Heart right ventricle (tissue), 16 donors: ENCODE measurements around the gene NXPH4. TPM values are rescaled to one million over a fixed set of nuclear protein-coding genes. Genes with fewer than 3 reads are reported as not detected.

Experiments used
- ATAC-seq, 8 donors: fragments of 200-7000 bp; cut with Tn5 transposase; one replicate each; pipeline ENCODE4 v1.9.1; 2020; ENCODE audit warnings: mild to moderate bottlenecking in 8 of 8, moderate library complexity in 8 of 8, moderate number of reproducible peaks in 1 of 8
- DNase-seq, 2 donors: peaks; one replicate each; pipeline ENCODE4 v3.0.0-alpha.2; 2020
- H3K27ac ChIP-seq, 10 donors: fragments of 200-600 bp; sonication (generic) in 2 of 10; one replicate each; pipeline versions ENCODE4 v1.5.0 to v1.8.0; 2020 to 2022; ENCODE audit warnings: mild to moderate bottlenecking in 3 of 10
- H3K27me3 ChIP-seq, 7 donors: fragments of 200-600 bp; one replicate each; pipeline ENCODE4 v1.8.0; 2021 to 2022; ENCODE audit warnings: mild to moderate bottlenecking in 2 of 7
- H3K36me3 ChIP-seq, 9 donors: fragments of 200-600 bp; sonication (generic) in 1 of 9; one replicate each; pipeline versions ENCODE4 v1.5.0 to v1.8.0; 2020 to 2022; ENCODE audit warnings: mild to moderate bottlenecking in 2 of 9
- H3K4me1 ChIP-seq, 9 donors: fragments of 200-600 bp; sonication (generic) in 1 of 9; one replicate each; pipeline versions ENCODE4 v1.5.0 to v1.8.0; 2020 to 2022; ENCODE audit warnings: mild to moderate bottlenecking in 4 of 9
- H3K4me3 ChIP-seq, 10 donors: fragments of 200-600 bp; sonication (generic) in 2 of 10; one replicate each; pipeline versions ENCODE4 v1.5.0 to v1.8.0; 2020 to 2022; ENCODE audit warnings: mild to moderate bottlenecking in 7 of 10, moderate library complexity in 2 of 10
- H3K9me3 ChIP-seq, 11 donors: fragments of 200-600 bp in 10 of 11; sonication (generic) in 2 of 11; one replicate each; pipeline versions ENCODE4 v1.5.0 to v1.8.0; 2013 to 2022; ENCODE audit warnings: mild to moderate bottlenecking in 2 of 11, control low read depth in 1 of 11, moderate library complexity in 1 of 11
- WGBS, 2 donors: extraction: QIAGEN DNeasy Blood & Tissue Kit; methylation state at CpG; one replicate each; pipeline ENCODE4 v1.1.7; 2013; ENCODE audit warnings: inconsistent platforms in 1 of 2; 5-methylcytosine and 5-hydroxymethylcytosine counted together
- intact Hi-C, 10 donors: fragments of 100-400 bp; cut with DNase I; formaldehyde crosslinking; loops; one replicate each; pipeline versions ENCODE4 v1.11.1 to v1.14.2; 2022
- polyA plus RNA-seq, 2 donors: library from polyadenylated mRNA; stranded (reverse); fragments of 200-250 nt; gene quantifications; one replicate each; pipeline ENCODE4 v1.2.3, GENCODE V29; 2013
- total RNA-seq, 10 donors: library from RNA; stranded (reverse); fragmentation: NEBNext Ultra II Directional in 3 of 10; extraction: Animal tissue kit (Norgen Biotek cat#: 25700) in 3 of 10; gene quantifications; one replicate each; pipeline versions ENCODE4 v1.2.1 to v1.2.4, GENCODE V29; 2021 to 2023
- TF ChIP-seq, protein P1 (sequence below), 9 donors: fragments of 200-600 bp; sonication (generic) in 2 of 9; IDR thresholded peaks; one replicate each; pipeline versions ENCODE4 v1.5.0 to v1.8.0; 2021 to 2022; ENCODE audit warnings: antibody characterized with exemption in 9 of 9, mild to moderate bottlenecking in 5 of 9, moderate library complexity in 1 of 9
- donor health status: Arrhythmogenic right ventricular cardiomyopathy.
- donor health status: ischemic (EF 13 %, LVEDD 7.1; RV severe dilation, severe dysfunction).
- donor health status: healthy with polysubstance abuse.
- donor health status: DM: no; HTN: yes; CAD: no.
- donor health status: DM: no; HTN: no; CAD: no.
- donor health status: ischemic (EF 25% LVEDD 6.9; RV normal size, moderate dysfunction).
- donor health status: ischemic (EF 25% LVEDD 5.7; RV mildly dilated, moderate dysfunction).
- donor health status: healthy.
- donor health status: DM: yes; HTN: yes; CAD: no.
- donor health status: Ischemic cardiomyopathy.
- donor health status: ischemic (EF 35%, LVEDD 5.7; RV mildly dilated, moderate dysfunction).
- donor health status: nonischemic (EF 11% LVEDD 7.7; RV severe dilation, severe dysfunction).
- donor health status: DM: yes; HTN: yes; CAD: no.
- donor health status: PGD.
- donor health status: ischemic (EF 29% LVEDD 5.4; RV normal size, mild dysfunction).
- donor health status: nonischemic (EF 23%, LVEDD 6.1; RV moderate dilation, normal function).

The NXPH4 gene
- total and polyA plus RNA-seq, 12 donors = 0.18 to 6.2 (median 1.8) TPM

DNA sequence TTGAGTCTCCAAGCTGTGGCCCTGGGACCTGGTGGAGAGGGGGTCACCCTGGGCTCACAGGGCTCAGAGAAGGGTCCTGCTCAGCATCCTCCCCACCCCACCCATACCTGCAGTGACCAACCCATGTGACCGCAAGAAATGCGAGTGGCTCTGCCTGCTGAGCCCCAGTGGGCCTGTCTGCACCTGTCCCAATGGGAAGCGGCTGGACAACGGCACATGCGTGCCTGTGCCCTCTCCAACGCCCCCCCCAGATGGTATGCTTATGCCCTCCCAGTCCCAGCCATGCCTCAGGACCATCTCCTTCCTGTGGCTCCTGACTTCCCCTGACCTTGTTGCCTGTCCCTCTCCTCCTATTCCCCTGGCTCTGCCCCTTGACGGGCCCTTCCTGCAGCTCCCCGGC, 6.7 kb upstream of the NXPH4 start:
- 91 to 92% methylated on average over 8 of the region's 8 CpGs for WGBS, 2 donors
- Histone ChIP-seq H3K4me3 (no peak overlapping the region), H3K36me3 (peaks cover 0 to 89% (median 19%) of the 10 kb centered on the region in 9 donors), H3K27me3 (peaks cover 0 to 16% (median 3%) of the 10 kb centered on the region in 7 donors), H3K4me1 (peaks cover 17 to 50% (median 38%) of the 10 kb centered on the region in 9 donors), H3K9me3 (no peaks in the 10 kb centered on the region), H3K27ac (peak overlapping the region in 1 of 10 donors; percentile 86)
- ATAC-seq (no peak), DNase-seq (no peak)
- TF ChIP-seq, protein P1, sequence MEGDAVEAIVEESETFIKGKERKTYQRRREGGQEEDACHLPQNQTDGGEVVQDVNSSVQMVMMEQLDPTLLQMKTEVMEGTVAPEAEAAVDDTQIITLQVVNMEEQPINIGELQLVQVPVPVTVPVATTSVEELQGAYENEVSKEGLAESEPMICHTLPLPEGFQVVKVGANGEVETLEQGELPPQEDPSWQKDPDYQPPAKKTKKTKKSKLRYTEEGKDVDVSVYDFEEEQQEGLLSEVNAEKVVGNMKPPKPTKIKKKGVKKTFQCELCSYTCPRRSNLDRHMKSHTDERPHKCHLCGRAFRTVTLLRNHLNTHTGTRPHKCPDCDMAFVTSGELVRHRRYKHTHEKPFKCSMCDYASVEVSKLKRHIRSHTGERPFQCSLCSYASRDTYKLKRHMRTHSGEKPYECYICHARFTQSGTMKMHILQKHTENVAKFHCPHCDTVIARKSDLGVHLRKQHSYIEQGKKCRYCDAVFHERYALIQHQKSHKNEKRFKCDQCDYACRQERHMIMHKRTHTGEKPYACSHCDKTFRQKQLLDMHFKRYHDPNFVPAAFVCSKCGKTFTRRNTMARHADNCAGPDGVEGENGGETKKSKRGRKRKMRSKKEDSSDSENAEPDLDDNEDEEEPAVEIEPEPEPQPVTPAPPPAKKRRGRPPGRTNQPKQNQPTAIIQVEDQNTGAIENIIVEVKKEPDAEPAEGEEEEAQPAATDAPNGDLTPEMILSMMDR (IDR thresholded peaks at IDR 0.05) = no peak
- intact Hi-C loops = loop anchor here in 4 of 10 donors (5.0 to 10.0 kb wide), 3 partner anchors 32 to 255 kb away; no protein-coding TSS in a partner anchor

DNA sequence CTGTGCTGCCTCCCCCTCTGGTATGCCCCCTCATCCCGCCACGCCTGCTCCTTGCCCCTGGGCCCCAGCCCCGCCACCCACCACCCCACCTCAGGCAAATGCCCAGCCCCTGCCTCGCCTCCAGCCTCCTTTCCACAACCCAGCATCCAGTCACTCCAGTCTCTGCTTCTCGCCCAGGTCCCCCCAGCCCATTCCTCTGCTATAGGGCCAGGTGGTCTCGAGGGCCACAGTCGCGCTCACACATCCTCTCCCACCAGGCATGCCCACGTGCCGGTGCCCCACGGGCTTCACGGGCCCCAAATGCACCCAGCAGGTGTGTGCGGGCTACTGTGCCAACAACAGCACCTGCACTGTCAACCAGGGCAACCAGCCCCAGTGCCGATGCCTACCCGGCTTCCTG, 6.1 kb upstream of the NXPH4 start:
- Histone ChIP-seq H3K4me1 (peaks cover 17 to 55% (median 40%) of the 10 kb centered on the region in 9 donors), H3K36me3 (peaks cover 0 to 84% (median 14%) of the 10 kb centered on the region in 9 donors)

DNA sequence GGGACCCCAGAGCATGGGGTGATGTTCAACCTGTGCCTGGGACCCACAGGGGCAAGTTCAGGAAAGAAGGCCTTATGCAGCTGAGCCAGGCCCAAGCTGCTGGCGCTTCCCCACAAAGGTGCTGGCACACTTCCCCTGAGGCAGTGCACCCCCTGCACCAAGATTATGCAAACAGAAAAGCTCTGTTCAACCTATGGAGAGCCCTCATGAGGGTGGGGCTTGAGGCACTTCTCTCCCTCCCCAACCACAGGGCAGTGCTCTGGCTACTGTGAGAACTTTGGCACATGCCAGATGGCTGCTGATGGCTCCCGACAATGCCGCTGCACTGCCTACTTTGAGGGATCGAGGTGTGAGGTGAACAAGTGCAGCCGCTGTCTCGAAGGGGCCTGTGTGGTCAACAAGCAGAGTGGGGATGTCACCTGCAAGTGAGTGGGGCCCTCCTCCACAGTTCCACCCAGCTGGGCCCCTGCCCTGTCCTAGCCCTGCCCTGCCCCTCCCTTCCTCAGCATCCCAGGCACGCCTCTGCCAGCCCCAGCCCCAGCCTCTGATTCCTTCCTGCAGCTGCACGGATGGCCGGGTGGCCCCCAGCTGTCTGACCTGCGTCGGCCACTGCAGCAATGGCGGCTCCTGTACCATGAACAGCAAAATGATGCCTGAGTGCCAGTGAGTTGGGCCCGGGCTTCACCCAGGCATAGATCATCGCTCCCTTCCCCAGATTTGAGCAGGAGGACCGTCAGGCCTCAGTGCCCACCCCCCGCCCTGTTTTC, 5.5 kb upstream of the NXPH4 start:
- DNase-seq (no peak), ATAC-seq (no peak)
- peaks cover 0 to 77% (median 11%) of the 10 kb centered on the region in 9 donors for H3K36me3 ChIP-seq
- TF ChIP-seq, protein P1 (IDR thresholded peaks at IDR 0.05) = no peak
- peaks cover 17 to 62% (median 47%) of the 10 kb centered on the region in 9 donors for H3K4me1 ChIP-seq
- no peak overlapping the region for H3K27ac ChIP-seq
- H3K9me3 ChIP-seq = no peaks in the 10 kb centered on the region
- peaks cover 4 to 28% (median 14%) of the 10 kb centered on the region in 7 donors for H3K27me3 ChIP-seq
- H3K4me3 ChIP-seq = no peak overlapping the region
- intact Hi-C loops = loop anchor here in 3 of 10 donors (5.0 to 10.0 kb wide), 2 partner anchors 66 to 254 kb away; no protein-coding TSS in a partner anchor
- 82 to 84% methylated on average over 16 of the region's 16 CpGs for WGBS, 2 donors

More for the DNA sequence above, 6.1 kb upstream of the NXPH4 start:
- Histone ChIP-seq H3K27ac (no peak overlapping the region), H3K9me3 (no peaks in the 10 kb centered on the region), H3K27me3 (peaks cover 0 to 22% (median 8%) of the 10 kb centered on the region in 7 donors), H3K4me3 (no peak overlapping the region)
- WGBS, 2 donors = 93% methylated on average over 15 of the region's 15 CpGs
- TF ChIP-seq, protein P1 (IDR thresholded peaks at IDR 0.05) = no peak
- DNase-seq = no peak
- intact Hi-C loops = loop anchor here in 3 of 10 donors (5.0 to 10.0 kb wide), 2 partner anchors 67 to 254 kb away; no protein-coding TSS in a partner anchor
- ATAC-seq = no peak

DNA sequence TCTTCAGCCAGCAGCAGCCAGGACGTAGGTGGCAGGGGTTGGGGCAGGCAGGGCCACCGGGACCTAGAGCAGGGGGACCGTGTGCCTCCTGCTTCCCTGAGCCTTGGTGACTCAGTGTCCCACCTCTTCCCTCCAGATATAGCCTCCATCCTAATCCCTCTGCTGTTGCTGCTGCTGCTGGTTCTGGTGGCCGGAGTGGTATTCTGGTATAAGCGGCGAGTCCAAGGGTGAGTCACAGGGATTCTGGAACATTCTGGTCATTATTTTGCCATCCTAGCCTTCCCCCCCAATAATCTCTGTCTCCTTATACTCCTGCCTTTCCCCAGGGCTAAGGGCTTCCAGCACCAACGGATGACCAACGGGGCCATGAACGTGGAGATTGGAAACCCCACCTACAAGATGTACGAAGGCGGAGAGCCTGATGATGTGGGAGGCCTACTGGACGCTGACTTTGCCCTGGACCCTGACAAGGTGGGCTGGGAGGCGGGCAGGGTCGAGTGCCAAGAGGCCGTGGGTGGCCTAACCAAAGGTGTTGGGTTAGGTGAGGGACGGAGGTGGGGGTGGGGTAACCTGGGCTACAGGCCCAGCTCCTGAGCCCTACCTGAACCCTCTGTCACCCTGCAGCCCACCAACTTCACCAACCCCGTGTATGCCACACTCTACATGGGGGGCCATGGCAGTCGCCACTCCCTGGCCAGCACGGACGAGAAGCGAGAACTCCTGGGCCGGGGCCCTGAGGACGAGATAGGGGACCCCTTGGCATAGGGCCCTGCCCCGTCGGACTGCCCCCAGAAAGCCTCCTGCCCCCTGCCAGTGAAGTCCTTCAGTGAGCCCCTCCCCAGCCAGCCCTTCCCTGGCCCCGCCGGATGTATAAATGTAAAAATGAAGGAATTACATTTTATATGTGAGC, 4.5 kb upstream of the NXPH4 start:
- Histone ChIP-seq H3K4me3 (no peak overlapping the region), H3K9me3 (no peaks in the 10 kb centered on the region), H3K27ac (peak overlapping the region in 4 of 10 donors; percentile 50 to 76 (median 52)), H3K4me1 (peaks cover 21 to 69% (median 53%) of the 10 kb centered on the region in 9 donors), H3K27me3 (peaks cover 8 to 36% (median 21%) of the 10 kb centered on the region in 7 donors), H3K36me3 (peaks cover 0 to 68% (median 5%) of the 10 kb centered on the region in 9 donors)
- DNase-seq = no peak
- ATAC-seq = no peak
- 86 to 87% methylated on average over 27 of the region's 27 CpGs for WGBS, 2 donors
- intact Hi-C loops = loop anchor here in 3 of 10 donors (2.0 to 10.0 kb wide), 4 partner anchors 27 to 253 kb away; no protein-coding TSS in a partner anchor
- TF ChIP-seq, protein P1 (IDR thresholded peaks at IDR 0.05) = no peak
